GM19452 (cell line): ENCODE results near the gene GSG1L.
"Not testable (repeated sequence)": the region's sequence is repeated elsewhere in the genome, so short reads cannot be mapped to it uniquely, and the experiment has no call there.

Experiments
- ATAC-seq: cut with Tn5 transposase; IDR thresholded peaks from one replicate; pipeline ENCODE4 v1.9.1; 2021; ENCODE audit not compliant: unreplicated experiment

Gene GSG1L

GRCh38 chr16:27954191-27954590 is 109.3 kb downstream of the GSG1L start:
- ATAC-seq: no peak

- no peak for ATAC-seq
These were observed 110.7 kb downstream of the GSG1L start for GRCh38 chr16:27952811-27953210.

DNA sequence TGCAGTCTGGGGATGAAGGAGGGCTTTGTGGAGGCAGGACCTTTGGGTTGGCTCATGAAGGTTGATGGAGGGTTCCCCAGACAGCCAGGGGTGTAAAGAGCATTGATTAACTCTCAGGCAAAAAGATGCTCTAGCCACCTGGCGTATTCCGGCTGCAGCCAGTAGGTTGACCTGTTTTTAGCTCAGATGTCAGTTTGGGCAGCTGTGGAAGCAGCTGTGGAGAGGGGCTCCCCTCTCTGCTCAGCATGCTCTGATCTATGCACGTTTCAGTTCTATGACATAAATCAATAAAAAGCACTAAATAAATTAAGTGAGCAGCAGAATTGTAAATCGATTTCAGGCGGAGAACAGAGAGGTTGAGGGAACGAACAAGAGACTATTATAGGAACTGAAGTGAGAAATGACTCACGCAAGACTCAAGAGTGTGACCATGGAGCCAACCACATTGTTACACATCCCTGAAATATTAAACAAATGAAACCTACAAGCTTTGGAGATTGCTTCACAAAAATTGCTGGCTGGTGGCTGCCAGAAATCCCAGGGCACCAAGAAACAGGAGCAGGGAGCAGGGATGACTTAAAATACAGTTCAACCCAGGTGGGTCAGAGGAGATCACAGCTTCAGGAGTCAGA is 111.9 kb downstream of the GSG1L start:
- ATAC-seq: no peak

GRCh38 chr16:27950206-27950887 is 113.2 kb downstream of the GSG1L start:
- ATAC-seq: no peak

DNA sequence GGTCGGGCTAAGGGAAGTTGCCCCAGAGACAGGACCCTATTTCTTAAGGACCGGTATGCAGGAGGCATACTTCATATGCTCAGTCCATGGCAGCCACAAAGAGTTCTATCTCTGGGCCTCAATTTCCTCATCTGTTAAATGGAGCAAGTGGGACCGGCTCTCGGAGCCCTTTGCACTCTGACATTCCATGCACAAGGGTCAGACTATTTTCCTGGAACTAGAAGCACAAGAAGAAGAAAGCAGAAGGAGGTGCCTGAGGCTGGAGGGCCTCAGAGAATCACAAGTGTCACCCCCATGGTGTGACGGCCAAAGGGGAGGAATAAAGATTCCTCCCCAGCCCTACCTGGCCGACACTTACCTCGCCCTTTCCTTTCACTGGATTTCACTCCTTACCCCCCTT is 115.8 kb downstream of the GSG1L start:
- no peak for ATAC-seq

- ATAC-seq: no peak
These were observed 118.1 kb downstream of the GSG1L start for GRCh38 chr16:27945233-27945973.

DNA sequence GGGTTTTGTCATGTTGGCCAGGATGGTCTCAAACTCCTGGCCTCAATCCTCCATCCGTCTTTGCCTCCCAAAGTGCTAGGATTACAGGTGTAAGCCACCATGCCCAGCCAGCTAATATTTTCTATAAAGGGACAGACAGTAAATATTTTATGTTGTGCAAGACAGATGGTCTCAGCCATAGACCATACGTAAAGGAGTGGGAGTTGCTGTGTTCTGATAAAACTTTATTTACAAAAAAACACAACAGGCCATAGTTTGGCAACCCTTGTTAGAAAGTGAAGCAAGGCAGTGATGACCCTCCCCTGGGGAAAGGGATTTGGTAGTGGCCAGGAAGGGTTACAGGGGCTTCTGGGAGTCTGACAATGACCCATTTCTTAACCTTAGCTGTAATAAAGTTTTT is 119.7 kb downstream of the GSG1L start:
- ATAC-seq: no peak

GRCh38 chr16:27942071-27942470 is 121.4 kb downstream of the GSG1L start:
- not testable (repeated sequence) for ATAC-seq

GRCh38 chr16:27935076-27935475 is 128.4 kb downstream of the GSG1L start:
- ATAC-seq: no peak

GRCh38 chr16:27932542-27933135 is 130.9 kb downstream of the GSG1L start:
- ATAC-seq: no peak

- no peak for ATAC-seq
These were observed 133.7 kb downstream of the GSG1L start for GRCh38 chr16:27929818-27930217.

DNA sequence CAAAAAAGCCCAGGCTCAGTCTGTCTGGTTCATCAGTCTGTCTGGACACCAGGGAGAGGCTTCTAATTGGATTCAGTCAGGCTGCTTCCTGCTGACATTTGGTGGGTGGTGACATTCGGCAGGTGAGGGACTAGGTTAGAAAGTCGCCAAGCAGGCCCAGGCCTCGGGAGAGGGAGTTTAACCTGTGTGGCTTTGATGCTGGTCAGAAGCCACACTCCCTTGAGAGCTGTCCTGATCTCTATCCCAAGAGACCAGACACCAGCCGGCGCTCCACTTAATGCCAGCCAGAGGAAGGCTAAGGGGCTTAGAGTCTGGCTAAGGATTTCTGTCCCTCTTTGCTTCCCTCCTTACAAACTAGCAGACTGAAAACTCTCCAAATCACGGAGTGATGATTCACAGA is 135.0 kb downstream of the GSG1L start:
- no peak for ATAC-seq

DNA sequence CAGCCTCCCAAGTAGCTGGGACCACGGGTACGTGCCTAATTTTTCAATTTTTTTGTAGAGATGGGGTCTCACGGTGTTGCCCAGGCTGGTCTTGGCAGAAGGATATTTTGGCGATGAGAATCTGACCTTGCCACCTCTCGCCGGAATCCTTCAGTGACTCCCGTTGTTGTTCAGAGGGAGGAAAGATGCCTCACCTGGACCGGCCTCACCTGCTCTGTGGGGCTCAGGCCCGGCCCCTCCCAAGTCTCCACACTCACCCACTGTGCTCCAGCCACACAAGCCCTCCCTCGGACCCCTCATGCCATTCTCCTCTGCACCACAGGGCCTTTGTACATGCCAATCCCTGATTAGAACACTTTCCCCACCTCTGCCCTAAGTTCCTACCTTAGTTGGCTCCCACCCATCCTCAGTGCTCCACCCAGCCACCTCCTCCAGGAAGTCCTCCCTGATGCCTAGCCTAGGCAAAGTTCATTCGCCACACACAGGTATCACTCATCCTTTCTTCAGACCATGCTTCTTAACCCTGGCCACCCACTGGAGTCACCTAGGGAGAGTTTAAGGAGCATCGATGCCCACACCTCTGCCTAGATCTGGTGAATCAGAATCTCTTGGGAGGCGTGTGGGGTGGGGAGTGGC is 136.1 kb downstream of the GSG1L start:
- ATAC-seq: no peak

GRCh38 chr16:27925612-27926011 is 137.9 kb downstream of the GSG1L start:
- ATAC-seq: no peak

DNA sequence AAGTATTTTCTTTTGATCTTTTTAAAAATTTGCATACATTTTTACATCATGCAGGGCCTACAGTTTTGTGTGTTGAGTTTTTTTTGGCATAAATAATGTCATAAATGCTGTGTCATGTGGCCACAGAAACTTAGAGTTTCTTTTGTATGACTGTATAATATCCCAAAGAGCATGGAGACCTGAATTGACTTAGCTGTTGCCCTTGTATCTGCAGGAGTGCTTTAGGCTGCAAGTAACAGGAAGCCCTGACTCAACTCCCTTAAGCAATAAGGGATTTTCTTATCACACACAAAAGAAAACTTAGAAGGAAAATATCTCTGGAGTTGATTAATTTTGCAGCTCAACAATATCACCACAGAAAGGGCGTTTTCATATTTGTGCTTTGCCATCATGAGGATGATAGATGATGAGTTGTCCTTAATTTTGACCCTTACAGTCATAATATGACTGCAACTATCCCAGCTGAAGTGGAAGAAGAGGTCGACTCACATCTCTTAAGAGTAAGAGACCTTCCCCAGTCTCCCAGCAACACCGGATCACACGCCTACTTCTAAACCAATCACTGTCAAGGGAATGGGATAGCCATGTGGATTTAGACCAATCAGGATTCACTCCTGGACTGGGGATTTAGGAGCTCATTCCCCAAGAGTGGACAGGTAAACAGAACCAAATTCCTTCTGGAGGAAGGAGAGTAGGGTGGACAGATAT is 138.9 kb downstream of the GSG1L start:
- no peak for ATAC-seq

DNA sequence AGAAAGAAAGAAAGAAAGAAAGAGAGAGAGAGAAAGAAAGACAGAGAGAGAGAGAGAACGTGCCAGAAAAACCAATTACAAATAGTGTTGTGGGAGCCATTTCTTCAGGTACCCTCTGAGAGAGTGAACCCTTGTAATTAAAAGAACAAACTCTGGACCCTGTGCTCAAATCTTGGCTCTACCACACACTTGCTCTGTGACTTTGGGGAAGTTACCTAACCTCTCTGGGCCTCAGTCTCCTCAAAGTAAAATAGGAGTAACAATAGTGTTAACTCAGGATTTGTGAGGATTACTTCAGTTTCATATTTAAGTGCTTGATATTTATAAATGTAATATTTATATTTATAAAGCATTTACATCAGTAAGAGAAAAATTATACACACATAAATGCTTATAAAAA is 139.8 kb downstream of the GSG1L start:
- no peak for ATAC-seq

- no peak for ATAC-seq
These were observed 141.1 kb downstream of the GSG1L start for GRCh38 chr16:27922433-27922832.

DNA sequence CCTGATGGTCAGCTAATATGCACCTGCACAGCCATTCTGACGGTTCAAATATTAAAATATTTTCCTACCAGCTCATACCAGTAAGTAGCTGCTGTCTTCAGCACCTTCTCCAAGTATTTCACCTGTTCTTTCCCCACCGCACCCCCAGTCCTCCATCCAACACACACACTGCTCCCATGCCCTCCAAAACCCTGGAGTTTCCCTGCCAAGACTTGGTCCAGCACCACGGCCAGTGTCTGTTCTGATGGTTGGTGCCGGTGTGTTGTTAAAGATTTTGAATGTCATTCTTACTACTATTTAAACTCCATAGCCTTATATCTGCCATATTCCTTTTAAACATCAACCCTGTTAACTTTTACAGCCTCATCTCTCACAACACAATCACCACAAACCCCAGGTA is 142.4 kb downstream of the GSG1L start:
- no peak for ATAC-seq

DNA sequence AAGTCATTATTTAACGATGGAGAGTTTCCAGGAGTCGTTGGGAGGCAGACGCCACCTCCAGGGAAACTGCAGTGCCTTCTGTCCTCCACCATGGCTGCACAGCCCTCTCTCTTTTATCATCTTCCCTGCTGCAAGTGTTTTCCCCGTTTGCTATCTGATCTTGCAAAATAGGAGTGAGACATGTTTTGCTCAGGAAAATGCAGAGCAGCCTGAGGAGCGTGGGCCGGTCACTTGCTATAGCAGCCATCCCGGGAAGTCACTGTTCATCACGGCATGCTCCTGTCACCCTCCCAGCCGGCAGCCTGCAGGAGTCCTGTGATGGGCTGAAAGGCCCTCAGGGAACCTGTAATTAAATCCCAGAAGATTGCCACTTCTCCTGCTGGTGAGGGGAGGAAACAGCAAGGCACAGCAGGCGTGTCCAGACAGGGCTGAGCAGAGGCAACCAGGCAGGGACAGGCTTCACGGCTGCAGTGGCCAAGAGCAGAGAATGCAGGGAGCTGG is 143.1 kb downstream of the GSG1L start:
- ATAC-seq: no peak

DNA sequence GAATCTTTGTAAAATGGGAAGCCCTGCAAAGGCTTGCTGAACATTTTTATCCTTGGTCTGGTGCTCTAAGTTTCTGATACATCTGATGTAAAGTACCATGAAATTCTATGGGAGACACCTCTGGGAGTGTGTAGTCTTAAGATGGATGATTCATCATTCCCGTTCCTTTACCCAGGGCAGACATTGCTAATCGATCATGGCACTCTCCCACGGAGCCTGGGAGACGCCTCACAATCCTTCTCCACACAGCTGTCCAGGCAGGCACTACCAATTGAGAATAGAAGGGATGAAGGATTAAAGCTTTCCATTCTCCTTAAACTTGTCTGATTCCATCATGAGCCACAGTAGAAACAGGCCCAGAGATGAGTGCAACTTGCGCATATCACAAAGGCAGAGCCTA is 144.8 kb downstream of the GSG1L start:
- no peak for ATAC-seq

GRCh38 chr16:27917949-27918348 is 145.6 kb downstream of the GSG1L start:
- ATAC-seq: no peak
